Bronchial epithelial cell (primary cell): ENCODE results near the gene IFFO2. TPM values are rescaled to one million over a fixed set of nuclear protein-coding genes. Genes with fewer than 3 reads are reported as not detected.
A peak's percentile ranks its signal among the peaks of the same experiment; 100 is the strongest.

Source experiments
- DNase-seq: peaks from one replicate; pipeline ENCODE4 v3.0.0-alpha.2; 2010; ENCODE audit warnings: low read depth
- FAIRE-seq: peaks from 2 replicates; lab custom pipeline; 2011; peaks lifted over from hg19 to GRCh38; lab: Jason Lieb, UNC
- H3K27me3 ChIP-seq: 2 replicates; pipeline ENCODE4 v1.5.1; 2011; ENCODE audit warnings: low read length; ENCODE audit not compliant: control insufficient read depth, insufficient read depth
- H3K36me3 ChIP-seq: 2 replicates; pipeline ENCODE4 v1.5.1; 2011; ENCODE audit warnings: low read length; ENCODE audit not compliant: control insufficient read depth, insufficient read depth
- H3K4me3 ChIP-seq: 2 replicates; pipeline ENCODE4 v1.5.1; 2011; ENCODE audit warnings: mild to moderate bottlenecking, low read depth, low read length, control low read depth
- CTCF ChIP-seq: IDR thresholded peaks from 2 replicates; pipeline ENCODE4 v1.5.1; 2011; ENCODE audit warnings: mild to moderate bottlenecking, moderate library complexity, low read length, control low read depth, inconsistent platforms; ENCODE audit not compliant: insufficient read depth, severe bottlenecking
- total RNA-seq: library from RNA; depleted of rRNA; stranded (reverse); fragments of >200 nt; gene quantifications from 2 replicates; pipeline ENCODE4 v1.2.1, GENCODE V29; 2014

The IFFO2 gene
- total RNA-seq, 1 donor from 2014 or later: 11.8 TPM

- H3K27me3 ChIP-seq: no peaks in the 10 kb centered on the region
- no peak for TF ChIP-seq CTCF
- DNase-seq: no peak
- H3K4me3 ChIP-seq: no peak overlapping the region
- no peaks in the 10 kb centered on the region for H3K36me3 ChIP-seq
- FAIRE-seq: no peak
These were observed 19.6 kb upstream of the IFFO2 start for GRCh38 chr1:18976096-18976495.

- FAIRE-seq (no peak), DNase-seq (no peak)
- no peak for TF ChIP-seq CTCF
- Histone ChIP-seq H3K27me3 (no peaks in the 10 kb centered on the region), H3K36me3 (no peaks in the 10 kb centered on the region), H3K4me3 (no peak overlapping the region)
These were observed 18.1 kb upstream of the IFFO2 start for GRCh38 chr1:18974606-18975005.

GRCh38 chr1:18974005-18974404, 17.5 kb upstream of the IFFO2 start:
- DNase-seq (peak; percentile 41), FAIRE-seq (no peak)
- Histone ChIP-seq H3K4me3 (no peak overlapping the region), H3K27me3 (no peaks in the 10 kb centered on the region), H3K36me3 (no peaks in the 10 kb centered on the region)
- no peak for TF ChIP-seq CTCF

GRCh38 chr1:18973446-18973955, 17.0 kb upstream of the IFFO2 start:
- TF ChIP-seq CTCF: no peak
- FAIRE-seq: no peak
- DNase-seq: no peak

GRCh38 chr1:18972991-18973390, 16.5 kb upstream of the IFFO2 start:
- no peak for TF ChIP-seq CTCF
- Histone ChIP-seq H3K27me3 (no peaks in the 10 kb centered on the region), H3K4me3 (no peak overlapping the region), H3K36me3 (no peaks in the 10 kb centered on the region)
- DNase-seq (peak; percentile 51), FAIRE-seq (peak; percentile 18)

More at GRCh38 chr1:18973446-18973955, 17.0 kb upstream of the IFFO2 start:
- Histone ChIP-seq H3K27me3 (no peaks in the 10 kb centered on the region), H3K4me3 (no peak overlapping the region), H3K36me3 (no peaks in the 10 kb centered on the region)

GRCh38 chr1:18972531-18972930, 16.1 kb upstream of the IFFO2 start:
- Histone ChIP-seq H3K4me3 (no peak overlapping the region), H3K27me3 (no peaks in the 10 kb centered on the region), H3K36me3 (no peaks in the 10 kb centered on the region)
- TF ChIP-seq CTCF: peak; percentile 20
- FAIRE-seq (no peak), DNase-seq (no peak)
